ENCODE results near the gene LGALS3BP. TPM values are rescaled to one million over a fixed set of nuclear protein-coding genes. Genes with fewer than 3 reads are reported as not detected.

The LGALS3BP gene
- total and polyA plus RNA-seq, 2 experiments from 2014 or later = 185 to 213 TPM

DNA sequence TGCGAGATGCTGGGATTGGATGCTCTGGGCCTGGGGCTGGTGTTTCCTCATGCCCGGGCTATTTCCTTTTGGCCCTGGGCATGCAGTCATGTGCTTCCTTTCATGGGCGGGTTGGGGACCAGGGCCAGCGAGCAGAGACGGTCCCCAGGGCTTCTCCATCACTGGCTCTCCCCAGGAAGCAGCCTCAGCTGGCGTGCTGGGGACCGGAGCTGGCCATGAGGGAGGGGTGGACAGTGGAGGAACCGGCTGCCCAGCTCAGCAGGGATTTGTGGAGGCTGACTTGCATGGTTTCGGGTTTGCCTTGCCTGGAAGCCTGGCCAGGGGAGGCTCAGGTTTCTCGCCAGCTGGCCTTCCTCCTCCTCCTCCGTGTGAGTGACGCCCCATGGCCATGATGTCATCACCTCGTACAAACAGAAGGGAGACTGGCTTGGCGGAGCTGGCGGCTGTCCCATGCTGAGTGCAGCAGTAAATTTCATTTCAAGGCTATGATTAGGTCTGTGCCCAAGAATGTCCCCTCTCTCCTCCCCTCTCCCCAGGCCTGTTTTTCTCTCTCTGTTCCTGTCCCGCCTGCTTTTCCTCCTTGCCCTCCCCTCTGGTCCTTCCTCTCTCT lies 45.7 kb downstream of the LGALS3BP start:
- TF ChIP-seq, protein P1, sequence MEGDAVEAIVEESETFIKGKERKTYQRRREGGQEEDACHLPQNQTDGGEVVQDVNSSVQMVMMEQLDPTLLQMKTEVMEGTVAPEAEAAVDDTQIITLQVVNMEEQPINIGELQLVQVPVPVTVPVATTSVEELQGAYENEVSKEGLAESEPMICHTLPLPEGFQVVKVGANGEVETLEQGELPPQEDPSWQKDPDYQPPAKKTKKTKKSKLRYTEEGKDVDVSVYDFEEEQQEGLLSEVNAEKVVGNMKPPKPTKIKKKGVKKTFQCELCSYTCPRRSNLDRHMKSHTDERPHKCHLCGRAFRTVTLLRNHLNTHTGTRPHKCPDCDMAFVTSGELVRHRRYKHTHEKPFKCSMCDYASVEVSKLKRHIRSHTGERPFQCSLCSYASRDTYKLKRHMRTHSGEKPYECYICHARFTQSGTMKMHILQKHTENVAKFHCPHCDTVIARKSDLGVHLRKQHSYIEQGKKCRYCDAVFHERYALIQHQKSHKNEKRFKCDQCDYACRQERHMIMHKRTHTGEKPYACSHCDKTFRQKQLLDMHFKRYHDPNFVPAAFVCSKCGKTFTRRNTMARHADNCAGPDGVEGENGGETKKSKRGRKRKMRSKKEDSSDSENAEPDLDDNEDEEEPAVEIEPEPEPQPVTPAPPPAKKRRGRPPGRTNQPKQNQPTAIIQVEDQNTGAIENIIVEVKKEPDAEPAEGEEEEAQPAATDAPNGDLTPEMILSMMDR (IDR thresholded peaks at IDR 0.05; ENCODE audit: low read depth, low read length) = no peak
- Histone ChIP-seq H3K27me3 (no peaks in the 10 kb centered on the region), H3K36me3 (no peaks in the 10 kb centered on the region), H3K9me3 (ENCODE audit: low read depth) (no peaks in the 10 kb centered on the region), H3K4me3 (no peak overlapping the region), H3K27ac (no peak overlapping the region), H3K4me1 (ENCODE audit: low read depth) (no peaks in the 10 kb centered on the region)
- DNase-seq (ENCODE audit: low read depth in 1 of 2, low spot score in 1 of 2) = peak; percentile 46 to 99

GRCh38 chr17:78933025-78933958 lies 46.4 kb downstream of the LGALS3BP start:
- TF ChIP-seq, protein P1 (IDR thresholded peaks at IDR 0.05; ENCODE audit: low read depth, low read length) = no peak
- DNase-seq (ENCODE audit: low read depth in 1 of 2, low spot score in 1 of 2) = peak in 1 of 2 donors; percentile 96
- Histone ChIP-seq H3K27me3 (no peaks in the 10 kb centered on the region), H3K36me3 (no peaks in the 10 kb centered on the region), H3K27ac (no peak overlapping the region), H3K4me3 (no peak overlapping the region), H3K9me3 (ENCODE audit: low read depth) (no peaks in the 10 kb centered on the region), H3K4me1 (ENCODE audit: low read depth) (no peaks in the 10 kb centered on the region)

GRCh38 chr17:78929908-78930775 lies 49.6 kb downstream of the LGALS3BP start:
- H3K9me3 ChIP-seq (ENCODE audit: low read depth) = no peaks in the 10 kb centered on the region
- H3K4me1 ChIP-seq (ENCODE audit: low read depth) = no peaks in the 10 kb centered on the region
- H3K27me3 ChIP-seq = no peaks in the 10 kb centered on the region
- TF ChIP-seq, protein P1 (IDR thresholded peaks at IDR 0.05; ENCODE audit: low read depth, low read length) = no peak
- H3K27ac ChIP-seq = no peak overlapping the region
- H3K4me3 ChIP-seq = no peak overlapping the region
- H3K36me3 ChIP-seq = no peaks in the 10 kb centered on the region
- DNase-seq (ENCODE audit: low read depth in 1 of 2, low spot score in 1 of 2) = no peak

- Histone ChIP-seq H3K9me3 (ENCODE audit: low read depth) (no peaks in the 10 kb centered on the region), H3K4me3 (peak overlapping the region; percentile 73), H3K27me3 (no peaks in the 10 kb centered on the region), H3K36me3 (no peaks in the 10 kb centered on the region), H3K4me1 (ENCODE audit: low read depth) (peaks cover 6% of the 10 kb centered on the region), H3K27ac (no peak overlapping the region)
- TF ChIP-seq, protein P1 (IDR thresholded peaks at IDR 0.05; ENCODE audit: low read depth, low read length) = no peak
- DNase-seq (ENCODE audit: low read depth in 1 of 2, low spot score in 1 of 2) = peak in 1 of 2 donors; percentile 94
These were observed 53.8 kb downstream of the LGALS3BP start for GRCh38 chr17:78925662-78926555.

All from cardiac muscle cell (in vitro differentiated cells and primary cell).